T follicular helper cell (primary cell): ENCODE data around the gene PRICKLE3.
"Not testable (repeated sequence)": the region's sequence is repeated elsewhere in the genome, so short reads cannot be mapped to it uniquely, and the experiment has no call there.

Source experiments
- DNase-seq: peaks from one replicate; pipeline ENCODE4 v3.0.0-alpha.2; 2020; ENCODE audit warnings: low read depth

The PRICKLE3 gene

DNA sequence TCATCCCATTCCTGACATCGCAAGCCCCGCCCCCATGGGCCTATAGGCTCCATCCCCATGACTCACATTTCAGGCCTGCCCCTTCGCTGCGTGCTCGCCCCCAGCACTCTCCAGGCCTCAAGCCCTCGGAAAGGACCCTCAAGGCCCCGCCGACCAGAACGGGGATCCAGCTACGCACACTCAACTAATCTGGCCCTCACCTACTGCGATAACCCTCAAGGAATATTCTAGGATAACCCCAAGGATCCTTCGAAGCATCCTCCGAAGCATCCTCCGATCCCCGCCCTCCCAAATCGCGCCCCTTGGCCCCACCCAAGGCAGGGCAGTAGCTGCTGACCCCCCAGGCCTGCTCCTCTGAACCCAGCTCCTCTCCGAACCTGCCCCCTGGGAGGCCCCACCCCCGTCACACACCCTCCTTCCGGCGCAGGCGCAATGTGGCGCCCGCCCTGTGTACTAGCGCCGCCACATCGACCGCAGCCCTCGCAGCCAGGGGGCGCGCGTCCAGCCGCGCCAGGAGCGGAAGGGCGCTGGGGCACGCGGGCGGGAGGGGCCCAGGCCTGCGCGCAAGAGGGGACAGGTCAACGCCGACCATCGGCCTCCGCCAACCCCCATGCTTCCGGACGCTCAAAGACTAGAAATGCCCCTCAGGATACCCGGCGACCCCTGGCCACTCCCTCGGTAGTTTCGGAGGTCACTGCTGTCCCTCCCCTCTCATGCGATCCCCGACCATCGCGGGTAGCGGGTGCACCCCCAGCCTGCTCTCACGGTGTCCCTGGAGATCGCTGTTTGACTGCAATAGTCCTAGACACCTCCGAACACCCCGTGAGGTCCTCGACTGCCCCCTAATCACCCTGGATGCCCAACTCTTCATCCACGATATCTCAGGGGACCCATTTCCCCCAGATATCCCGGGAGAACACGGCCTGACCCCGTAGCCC, 30.0 kb downstream of the PRICKLE3 start:
- DNase-seq = peak; percentile 76

GRCh38 chrX:49155243-49155899, 30.8 kb downstream of the PRICKLE3 start:
- no peak for DNase-seq

DNA sequence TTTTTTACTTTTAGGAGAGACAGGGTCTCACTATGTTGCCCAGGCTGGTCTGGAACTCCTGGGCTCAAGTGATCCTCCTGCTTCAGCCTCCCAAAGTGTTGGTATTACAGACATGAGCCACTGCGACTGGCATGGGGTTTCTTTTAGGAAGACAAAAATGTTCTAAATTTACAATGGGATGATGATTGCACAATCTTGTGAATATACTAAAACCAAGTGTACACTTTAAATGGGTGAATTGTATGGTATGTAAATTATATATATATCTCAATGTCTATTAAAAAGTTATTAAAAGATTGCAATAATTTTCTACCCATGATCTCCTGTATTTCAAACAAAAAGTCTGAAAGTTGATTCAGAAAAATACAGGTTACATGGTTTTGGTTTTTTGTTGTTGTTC, 32.7 kb downstream of the PRICKLE3 start:
- no peak for DNase-seq

GRCh38 chrX:49149291-49149690, 36.9 kb downstream of the PRICKLE3 start:
- DNase-seq = not testable (repeated sequence)

DNA sequence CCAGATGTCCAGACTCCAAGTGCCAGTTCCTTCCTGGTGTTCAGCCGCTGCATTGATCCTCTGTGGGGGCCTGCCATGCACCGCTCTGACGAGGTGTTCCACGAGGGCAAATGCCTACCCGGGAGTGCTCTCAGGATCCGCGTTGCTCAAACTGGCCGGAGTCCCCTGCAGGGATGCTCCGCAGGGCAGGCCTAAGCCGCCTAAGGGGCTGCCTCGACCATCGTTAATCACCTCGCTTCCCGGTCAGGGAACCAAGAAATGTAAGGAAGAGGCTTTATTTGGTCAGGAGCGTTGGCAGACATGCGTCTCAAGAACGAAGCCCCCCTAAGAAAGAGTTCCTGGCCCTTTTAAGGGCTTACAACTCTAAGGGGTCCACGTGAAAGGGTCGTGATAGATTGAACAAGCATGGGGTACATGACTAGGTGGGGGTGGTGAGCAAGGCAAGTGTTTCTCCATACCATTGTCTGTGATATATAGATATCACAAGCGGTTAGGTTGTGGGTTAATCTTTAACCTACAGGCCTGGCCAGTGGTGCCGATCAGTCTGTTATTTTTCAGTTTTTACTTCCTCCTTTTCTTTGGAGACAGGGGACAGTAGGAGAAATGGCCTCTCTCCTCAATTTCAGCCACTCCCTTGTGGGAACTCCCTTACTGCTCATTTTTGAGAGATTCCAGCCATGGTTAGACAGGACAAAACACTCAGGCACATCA, 37.6 kb downstream of the PRICKLE3 start:
- not testable (repeated sequence) for DNase-seq

- DNase-seq = no peak
These were observed 38.2 kb downstream of the PRICKLE3 start for GRCh38 chrX:49147936-49148335.

DNA sequence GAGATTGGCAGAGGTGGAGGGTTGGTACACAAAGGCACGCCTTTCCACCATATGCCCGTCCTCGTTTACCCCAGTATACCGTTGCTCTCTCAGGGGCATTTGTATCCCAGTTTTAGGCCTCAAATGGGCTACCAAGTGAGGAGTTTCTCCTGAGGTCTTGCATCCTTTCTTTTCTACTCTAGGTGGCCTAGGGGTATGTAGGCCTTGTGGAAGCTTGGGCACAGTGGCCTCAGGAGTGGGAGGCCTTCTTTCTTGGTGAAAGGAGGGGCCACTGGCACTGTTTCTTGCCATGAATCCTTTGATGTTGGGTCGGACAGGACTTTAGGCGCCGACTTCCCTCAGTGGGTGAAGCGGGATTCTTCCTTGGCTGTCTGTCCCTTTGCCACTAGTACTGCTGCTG, 38.9 kb downstream of the PRICKLE3 start:
- DNase-seq = no peak

DNA sequence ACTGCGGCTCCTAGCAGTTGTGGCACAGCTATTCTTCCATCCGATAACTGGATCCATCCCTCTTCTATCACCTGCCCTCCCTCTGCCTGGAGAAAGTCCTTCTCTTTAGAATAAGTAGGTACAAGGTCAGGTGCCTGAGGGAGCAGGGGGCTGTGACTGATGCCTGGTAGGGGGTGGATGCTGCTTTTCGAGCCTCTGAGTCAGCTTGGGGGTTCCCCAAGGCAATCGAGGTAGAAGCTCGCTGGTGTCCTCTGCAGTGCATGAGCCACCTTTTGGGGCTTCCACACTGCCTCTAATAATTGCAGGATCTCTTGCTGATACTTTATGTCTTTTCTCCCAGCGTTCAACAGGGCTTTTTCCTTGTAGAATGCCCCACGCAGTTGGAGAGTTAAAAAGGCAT, 43.0 kb downstream of the PRICKLE3 start:
- DNase-seq = not testable (repeated sequence)

DNA sequence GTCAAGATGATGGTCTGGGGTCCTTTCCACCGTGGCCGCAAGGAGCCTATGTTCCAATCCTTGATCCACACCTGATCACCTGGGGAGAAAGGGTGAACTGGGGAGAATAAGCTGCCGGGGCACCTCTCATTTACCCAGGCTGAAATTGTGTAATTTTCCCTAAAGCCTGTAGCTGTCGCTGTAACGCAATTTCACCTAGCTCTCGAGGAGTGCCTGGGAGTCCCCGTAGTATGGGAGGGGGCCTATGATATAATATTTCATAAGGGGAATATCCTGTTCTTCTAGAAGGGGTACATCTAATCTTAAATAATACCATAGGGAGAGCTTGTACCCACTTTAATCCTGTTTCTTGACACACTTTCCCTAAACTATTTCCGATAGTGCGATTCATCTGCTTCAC, 43.9 kb downstream of the PRICKLE3 start:
- not testable (repeated sequence) for DNase-seq

- DNase-seq = no peak
These were observed 46.5 kb downstream of the PRICKLE3 start for GRCh38 chrX:49139713-49140112.

- DNase-seq = no peak
These were observed 48.7 kb downstream of the PRICKLE3 start for GRCh38 chrX:49137492-49137891.

DNA sequence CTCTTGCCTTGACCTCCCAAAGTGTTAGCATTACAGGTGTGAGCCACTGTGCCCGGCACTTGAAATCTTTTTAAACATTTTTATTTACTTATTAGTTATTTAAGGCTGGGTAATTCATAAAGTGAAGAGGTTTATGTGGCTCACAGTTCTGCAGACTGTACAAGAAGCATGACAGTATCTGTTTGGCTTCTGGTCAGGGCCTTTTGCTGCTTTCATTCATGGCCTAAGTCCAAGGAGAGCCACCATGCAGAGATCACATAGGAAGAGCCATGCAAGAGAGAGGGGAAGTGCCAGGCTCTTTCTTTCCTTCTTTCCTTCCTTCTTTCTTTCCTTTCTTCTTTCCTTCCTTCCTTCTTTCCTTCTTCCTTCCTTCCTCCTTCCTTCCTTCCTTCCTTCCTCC, 52.4 kb downstream of the PRICKLE3 start:
- no peak for DNase-seq

DNA sequence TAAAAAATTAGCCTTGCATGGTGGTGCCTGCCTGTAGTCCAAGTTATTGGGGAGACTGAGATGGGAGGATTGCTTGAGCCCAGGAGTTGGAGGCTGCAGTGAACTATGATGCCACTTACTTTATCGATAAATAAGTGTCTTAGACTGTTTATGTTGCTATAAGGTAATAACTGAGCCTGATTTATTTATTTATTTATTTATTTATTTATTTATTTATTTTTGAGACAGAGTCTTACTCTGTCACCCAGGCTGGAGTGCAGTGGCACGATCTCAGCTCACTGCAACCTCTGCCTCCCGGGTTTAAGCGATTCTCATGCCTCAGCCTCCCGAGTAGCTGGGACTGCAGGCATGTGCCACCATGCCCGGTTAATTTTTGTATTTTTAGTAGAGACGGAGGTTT, 53.9 kb downstream of the PRICKLE3 start:
- not testable (repeated sequence) for DNase-seq

- no peak for DNase-seq
These were observed 56.7 kb downstream of the PRICKLE3 start for GRCh38 chrX:49129427-49129826.

DNA sequence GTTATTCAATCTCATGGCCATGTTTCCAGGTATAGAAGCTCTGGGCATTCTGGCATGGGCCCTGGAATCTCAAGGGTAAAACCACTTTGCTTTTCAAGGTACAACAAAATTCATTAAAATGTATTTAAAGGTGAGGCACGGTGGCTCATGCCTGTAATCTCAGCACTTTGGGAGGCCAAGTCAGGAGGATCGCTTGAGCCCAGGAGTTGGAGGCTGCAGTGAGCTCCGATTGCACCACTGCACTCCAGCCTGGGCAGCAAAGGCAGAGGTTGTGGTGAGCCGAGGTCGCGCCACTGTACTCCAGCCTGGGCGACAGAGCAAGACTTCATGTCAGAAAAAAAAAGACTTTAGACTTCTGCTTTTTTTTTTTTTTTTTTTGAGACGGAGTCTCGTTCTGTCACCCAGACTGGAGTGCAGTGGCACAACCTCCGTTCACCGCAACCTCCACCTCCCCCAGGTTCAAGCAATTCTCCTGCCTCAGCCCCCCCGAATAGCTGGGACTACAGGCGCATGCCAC, 58.4 kb downstream of the PRICKLE3 start:
- not testable (repeated sequence) for DNase-seq
